ENCODE data around the gene PPP1R16B.
A peak's percentile ranks its signal among the peaks of the same experiment; 100 is the strongest.
"Not testable (repeated sequence)": the region's sequence is repeated elsewhere in the genome, so short reads cannot be mapped to it uniquely, and the experiment has no call there.

PPP1R16B gene

GRCh38 chr20:38932457-38933120 lies 127.1 kb downstream of the PPP1R16B start:
- DNase-seq (ENCODE audit: low read depth in 2 of 2) = no peak

GRCh38 chr20:38934530-38934929 lies 129.0 kb downstream of the PPP1R16B start:
- no peak for DNase-seq (ENCODE audit: low read depth in 2 of 2)

- no peak for DNase-seq (ENCODE audit: low read depth in 2 of 2)
Measured at GRCh38 chr20:38935285-38935684, 129.8 kb downstream of the PPP1R16B start.

DNA sequence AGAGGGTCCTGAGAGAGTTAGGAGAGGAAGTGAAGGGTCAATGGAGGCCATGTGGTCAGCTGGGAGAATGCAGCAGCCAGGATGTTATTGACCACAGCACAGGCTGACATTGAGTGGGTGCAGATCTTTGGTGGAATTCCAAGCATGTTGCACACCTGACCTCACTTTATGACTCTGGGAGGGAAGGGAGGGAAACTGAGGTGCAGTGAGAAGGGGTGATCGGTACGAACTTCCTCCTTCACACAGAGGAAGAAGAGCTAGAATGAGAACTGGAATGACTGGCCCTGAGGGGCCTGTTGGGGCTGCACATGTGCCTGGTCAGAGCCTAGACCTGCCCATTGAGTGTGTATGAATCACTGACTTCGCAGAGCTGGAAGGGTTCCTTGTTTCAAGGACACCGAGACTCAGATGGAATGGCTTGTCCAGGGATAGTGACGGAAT lies 130.5 kb downstream of the PPP1R16B start:
- no peak for DNase-seq (ENCODE audit: low read depth in 2 of 2)

- no peak for DNase-seq (ENCODE audit: low read depth in 2 of 2)
Measured at GRCh38 chr20:38937000-38937399, 131.5 kb downstream of the PPP1R16B start.

- DNase-seq (ENCODE audit: low read depth in 2 of 2) = no peak
Measured at GRCh38 chr20:38937978-38938473, 132.5 kb downstream of the PPP1R16B start.

DNA sequence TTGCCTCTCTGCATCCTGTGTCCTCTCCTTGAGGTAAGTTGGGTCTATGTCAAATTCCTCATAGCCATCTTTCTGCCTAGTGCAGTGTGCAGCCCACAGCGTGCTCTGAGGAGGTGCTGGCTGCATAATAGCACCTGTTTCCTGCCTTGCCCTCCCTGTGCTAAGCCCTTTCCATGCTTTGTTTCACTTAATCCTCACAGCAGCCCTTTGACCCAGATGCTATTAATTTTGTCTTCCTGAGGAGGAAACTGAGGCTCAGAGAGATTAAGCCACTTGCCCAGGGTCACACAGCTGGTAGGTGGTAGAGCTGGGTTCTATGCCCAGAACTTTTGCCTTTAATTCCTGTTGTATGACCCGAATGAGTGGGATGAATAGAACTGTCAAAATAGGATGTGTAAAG lies 134.2 kb downstream of the PPP1R16B start:
- DNase-seq (ENCODE audit: low read depth in 2 of 2) = no peak

DNA sequence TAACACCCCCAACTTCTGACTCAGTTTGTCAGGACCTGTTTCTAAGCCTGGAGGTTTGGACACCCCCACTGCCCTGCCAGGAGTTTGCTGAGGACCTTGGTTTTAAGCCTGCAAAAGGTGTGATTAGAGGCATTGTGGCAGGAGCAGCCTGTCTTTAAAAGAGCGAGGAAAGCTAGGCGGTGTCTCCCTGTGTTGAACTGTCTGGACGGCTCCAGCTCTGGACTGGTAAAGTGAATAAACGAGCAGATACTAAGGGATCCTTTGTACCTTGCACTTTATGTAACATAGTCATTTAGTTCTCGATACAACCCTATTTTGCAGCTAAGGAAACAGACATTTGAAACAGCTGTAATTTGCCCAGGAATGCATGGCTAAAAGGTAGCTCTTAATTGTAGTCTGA lies 135.1 kb downstream of the PPP1R16B start:
- no peak for DNase-seq (ENCODE audit: low read depth in 2 of 2)

GRCh38 chr20:38941726-38942389 lies 136.4 kb downstream of the PPP1R16B start:
- DNase-seq (ENCODE audit: low read depth in 2 of 2) = no peak

DNA sequence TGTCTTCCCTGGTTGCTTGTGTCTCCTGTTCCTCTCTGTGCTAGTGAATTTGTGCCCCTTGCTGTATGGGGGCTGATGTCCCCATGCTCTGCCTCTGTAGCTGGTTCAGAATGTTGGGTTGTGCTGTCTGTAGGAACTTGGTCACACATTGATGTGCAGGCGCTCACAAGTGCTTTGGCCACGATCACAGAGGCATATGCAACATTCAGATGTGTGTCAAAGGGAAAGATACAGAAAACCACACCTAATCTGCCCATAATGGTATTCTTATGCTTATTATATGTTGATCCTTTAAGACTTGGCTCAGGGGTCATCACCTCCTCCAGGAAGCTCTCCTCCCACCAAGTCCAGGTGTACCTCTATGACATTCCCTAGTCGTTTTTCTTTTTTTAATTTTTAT lies 139.5 kb downstream of the PPP1R16B start:
- no peak for DNase-seq (ENCODE audit: low read depth in 2 of 2)

GRCh38 chr20:38946836-38947235 lies 141.3 kb downstream of the PPP1R16B start:
- no peak for DNase-seq (ENCODE audit: low read depth in 2 of 2)

- DNase-seq (ENCODE audit: low read depth in 2 of 2) = no peak
Measured at GRCh38 chr20:38947931-38948362, 142.4 kb downstream of the PPP1R16B start.

GRCh38 chr20:38950254-38950653 lies 144.8 kb downstream of the PPP1R16B start:
- DNase-seq (ENCODE audit: low read depth in 2 of 2) = no peak

DNA sequence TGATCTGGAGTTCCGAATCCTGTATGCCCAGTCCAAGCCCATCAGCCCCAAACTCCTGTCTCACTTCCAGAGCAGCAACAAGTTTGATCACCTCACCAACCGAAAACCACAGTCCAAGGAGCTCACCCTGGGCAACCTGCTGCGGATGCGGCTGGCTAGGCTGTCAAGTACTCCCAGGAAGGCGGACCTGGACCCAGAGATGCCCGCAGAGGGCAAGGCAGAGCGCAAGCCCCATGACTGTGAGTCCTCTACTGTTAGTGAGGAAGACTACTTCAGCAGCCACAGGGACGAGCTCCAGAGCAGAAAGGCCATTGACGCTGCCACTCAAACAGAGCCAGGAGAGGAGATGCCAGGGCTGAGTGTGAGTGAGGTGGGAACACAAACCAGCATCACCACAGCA lies 146.1 kb downstream of the PPP1R16B start:
- no peak for DNase-seq (ENCODE audit: low read depth in 2 of 2)

GRCh38 chr20:38952153-38952552 lies 146.7 kb downstream of the PPP1R16B start:
- no peak for DNase-seq (ENCODE audit: low read depth in 2 of 2)

DNA sequence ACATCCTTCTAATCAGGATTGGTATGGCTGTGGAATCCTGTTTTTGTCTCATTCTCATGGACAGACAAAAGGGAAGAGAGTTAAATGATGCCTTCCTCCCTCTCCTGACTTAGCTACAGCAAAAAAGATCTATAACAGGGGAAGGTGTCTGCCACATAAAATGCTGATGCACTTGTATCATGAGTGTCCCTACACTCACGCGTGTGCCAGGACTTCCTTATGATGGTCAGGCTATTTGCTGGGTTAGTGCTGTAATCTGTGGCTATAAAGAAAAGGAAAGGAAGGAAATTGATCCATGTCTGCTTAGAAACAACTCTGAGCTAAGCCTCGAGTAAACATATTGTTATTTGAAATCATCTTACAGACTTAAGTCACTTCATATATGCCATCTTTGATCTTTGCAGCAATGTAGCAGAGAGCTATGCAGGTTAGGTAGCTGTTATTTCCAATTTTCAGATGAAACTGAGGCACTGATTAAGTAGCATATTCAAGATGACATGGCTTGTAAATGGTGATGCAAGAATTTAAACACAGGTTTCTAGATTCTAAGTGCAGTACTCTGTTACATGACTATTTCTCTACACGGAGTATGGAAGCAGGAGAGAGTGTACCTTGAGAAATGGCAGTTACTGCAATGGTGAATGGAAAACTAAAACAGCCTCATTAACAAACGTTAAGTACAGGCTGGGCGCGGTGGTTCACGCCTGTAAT lies 148.3 kb downstream of the PPP1R16B start:
- no peak for DNase-seq (ENCODE audit: low read depth in 2 of 2)

GRCh38 chr20:38957235-38957876 lies 151.9 kb downstream of the PPP1R16B start:
- no peak for DNase-seq (ENCODE audit: low read depth in 2 of 2)

DNA sequence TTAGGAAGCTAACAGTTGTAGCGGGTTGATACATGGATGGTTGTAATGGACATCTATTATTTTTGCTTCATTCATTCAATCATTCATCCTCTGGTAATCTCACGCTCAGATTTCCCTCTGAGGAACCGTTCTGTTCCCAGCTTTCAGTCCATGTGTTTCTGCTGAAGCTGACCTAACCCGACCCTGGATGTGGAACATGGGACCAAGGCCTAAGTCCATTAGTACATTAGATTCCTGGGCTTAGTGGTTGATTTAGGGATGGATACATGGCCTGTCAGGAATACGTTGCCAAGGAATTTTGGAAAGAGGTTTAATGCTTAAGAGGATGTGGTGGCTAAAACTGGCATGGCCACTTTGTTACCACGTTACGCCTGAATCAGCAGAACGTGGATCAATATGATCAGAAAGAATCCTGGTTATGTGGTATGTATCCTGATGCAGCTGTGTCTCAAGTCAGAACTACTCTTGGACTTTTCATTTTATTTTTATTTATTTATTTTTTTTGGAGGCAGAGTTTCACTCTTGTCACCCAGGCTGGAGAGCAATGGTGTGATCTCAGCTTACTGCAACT lies 152.5 kb downstream of the PPP1R16B start:
- no peak for DNase-seq (ENCODE audit: low read depth in 2 of 2)

- DNase-seq (ENCODE audit: low read depth in 2 of 2) = not testable (repeated sequence)
Measured at GRCh38 chr20:38960187-38960687, 154.7 kb downstream of the PPP1R16B start.

DNA sequence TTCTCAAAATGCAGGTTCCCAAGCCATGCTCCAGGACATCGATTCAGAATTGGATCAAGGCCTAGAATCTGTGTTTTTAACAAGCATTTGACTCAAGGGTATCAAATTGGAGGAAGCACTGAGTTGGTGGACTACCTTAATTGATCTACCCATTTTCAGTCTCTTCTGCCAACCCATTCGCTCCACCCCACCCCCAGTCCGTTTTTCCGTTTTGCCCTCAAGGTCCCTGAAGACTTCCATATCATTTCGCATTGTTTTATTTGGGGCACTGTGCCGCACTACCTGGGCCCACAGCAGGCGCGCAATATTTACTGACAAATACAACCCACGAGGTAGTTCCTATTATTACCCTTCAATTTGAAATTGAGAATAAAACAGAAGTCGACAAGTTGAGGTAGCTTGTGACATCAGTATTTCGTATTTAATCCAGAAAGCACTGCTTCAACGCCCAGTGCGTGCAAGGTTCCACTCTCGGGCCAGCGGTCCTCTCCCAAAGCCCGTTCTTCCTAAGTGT lies 156.1 kb downstream of the PPP1R16B start:
- DNase-seq (ENCODE audit: low read depth in 2 of 2) = peak in 1 of 2 experiments; percentile 22

All from stimulated activated CD4-positive, alpha-beta T cell treated with anti-CD3 and anti-CD28 coated beads, Interleukin-12 subunit alpha, Interleukin-12 subunit beta, amount 100 ng/mL, for 24 hours (primary cell).